ENCODE measurements around the gene MECP2.
A peak's percentile ranks its signal among the peaks of the same experiment; 100 is the strongest.

The MECP2 gene

DNA sequence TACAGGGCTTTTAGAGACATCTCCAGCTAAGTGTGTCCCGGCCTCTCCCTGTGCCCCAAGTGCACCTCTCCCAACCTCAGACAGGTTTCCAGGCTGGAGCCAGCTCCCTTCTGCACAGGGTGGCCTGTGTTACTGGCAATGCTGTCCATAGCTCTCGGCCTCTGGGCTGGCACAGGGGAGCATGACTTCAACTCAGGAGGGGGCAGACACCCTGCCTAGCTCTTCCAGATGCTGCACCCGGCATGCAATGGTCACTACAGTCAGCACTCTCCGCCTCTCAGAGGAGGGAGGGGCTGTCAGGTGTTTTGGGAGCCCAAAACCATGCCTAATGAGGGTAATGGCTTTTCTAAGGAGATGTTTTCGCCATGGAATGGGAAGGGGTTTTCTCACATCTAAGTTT is 75.4 kb downstream of the MECP2 start:
- H3K4me1 ChIP-seq (ENCODE audit: insufficient read depth, poor library complexity, severe bottlenecking), result no peaks in the 10 kb centered on the region
- TF ChIP-seq, protein P1, sequence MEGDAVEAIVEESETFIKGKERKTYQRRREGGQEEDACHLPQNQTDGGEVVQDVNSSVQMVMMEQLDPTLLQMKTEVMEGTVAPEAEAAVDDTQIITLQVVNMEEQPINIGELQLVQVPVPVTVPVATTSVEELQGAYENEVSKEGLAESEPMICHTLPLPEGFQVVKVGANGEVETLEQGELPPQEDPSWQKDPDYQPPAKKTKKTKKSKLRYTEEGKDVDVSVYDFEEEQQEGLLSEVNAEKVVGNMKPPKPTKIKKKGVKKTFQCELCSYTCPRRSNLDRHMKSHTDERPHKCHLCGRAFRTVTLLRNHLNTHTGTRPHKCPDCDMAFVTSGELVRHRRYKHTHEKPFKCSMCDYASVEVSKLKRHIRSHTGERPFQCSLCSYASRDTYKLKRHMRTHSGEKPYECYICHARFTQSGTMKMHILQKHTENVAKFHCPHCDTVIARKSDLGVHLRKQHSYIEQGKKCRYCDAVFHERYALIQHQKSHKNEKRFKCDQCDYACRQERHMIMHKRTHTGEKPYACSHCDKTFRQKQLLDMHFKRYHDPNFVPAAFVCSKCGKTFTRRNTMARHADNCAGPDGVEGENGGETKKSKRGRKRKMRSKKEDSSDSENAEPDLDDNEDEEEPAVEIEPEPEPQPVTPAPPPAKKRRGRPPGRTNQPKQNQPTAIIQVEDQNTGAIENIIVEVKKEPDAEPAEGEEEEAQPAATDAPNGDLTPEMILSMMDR (IDR thresholded peaks at IDR 0.05; ENCODE audit: poor library complexity, severe bottlenecking), result no peak
- H3K36me3 ChIP-seq (ENCODE audit: low read depth), result peaks cover 9% of the 10 kb centered on the region
- no peaks in the 10 kb centered on the region for H3K9me3 ChIP-seq (ENCODE audit: severe bottlenecking)
- H3K27me3 ChIP-seq (ENCODE audit: insufficient read depth, poor library complexity, severe bottlenecking), result no peaks in the 10 kb centered on the region
- H3K4me3 ChIP-seq (ENCODE audit: severe bottlenecking), result no peak overlapping the region
- no peak for DNase-seq (ENCODE audit: low spot score)
- H3K27ac ChIP-seq (ENCODE audit: poor library complexity, severe bottlenecking), result no peak overlapping the region
- ATAC-seq (ENCODE audit: low read depth), result no peak

DNA sequence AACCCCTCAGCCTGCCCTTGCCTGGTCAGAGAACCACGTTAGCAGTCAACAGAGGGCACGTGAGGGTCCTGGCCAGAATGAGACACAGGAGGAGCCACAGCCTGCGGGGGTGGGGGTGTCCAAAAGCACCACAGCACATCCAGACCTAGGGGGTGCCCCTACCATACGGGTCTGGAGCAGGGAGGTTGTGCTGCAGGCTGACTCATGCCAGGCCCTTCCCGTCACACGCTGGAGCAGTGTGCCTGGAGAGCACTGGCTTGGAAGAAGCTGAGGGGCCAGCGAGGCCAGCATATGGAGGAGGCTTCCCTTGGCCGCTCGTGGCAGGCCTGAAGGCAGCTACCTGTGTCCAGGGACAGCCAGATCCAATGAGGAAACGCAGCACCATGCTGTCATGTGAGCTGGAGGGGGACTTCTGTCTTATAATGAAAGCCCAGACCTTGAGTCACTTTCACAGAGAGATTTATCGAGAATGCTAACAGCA is 76.3 kb downstream of the MECP2 start:
- peaks cover 18% of the 10 kb centered on the region for H3K36me3 ChIP-seq (ENCODE audit: low read depth)
- ATAC-seq (ENCODE audit: low read depth) (no peak; the same call in 2 of the 3 replicates), DNase-seq (ENCODE audit: low spot score) (no peak)
- TF ChIP-seq, protein P1 (IDR thresholded peaks at IDR 0.05; ENCODE audit: poor library complexity, severe bottlenecking), result no peak
- no peaks in the 10 kb centered on the region for H3K9me3 ChIP-seq (ENCODE audit: severe bottlenecking)
- peak overlapping the region; percentile 79 for H3K27ac ChIP-seq (ENCODE audit: poor library complexity, severe bottlenecking)
- no peaks in the 10 kb centered on the region for H3K27me3 ChIP-seq (ENCODE audit: insufficient read depth, poor library complexity, severe bottlenecking)
- H3K4me1 ChIP-seq (ENCODE audit: insufficient read depth, poor library complexity, severe bottlenecking), result no peaks in the 10 kb centered on the region
- no peak overlapping the region for H3K4me3 ChIP-seq (ENCODE audit: severe bottlenecking)

DNA sequence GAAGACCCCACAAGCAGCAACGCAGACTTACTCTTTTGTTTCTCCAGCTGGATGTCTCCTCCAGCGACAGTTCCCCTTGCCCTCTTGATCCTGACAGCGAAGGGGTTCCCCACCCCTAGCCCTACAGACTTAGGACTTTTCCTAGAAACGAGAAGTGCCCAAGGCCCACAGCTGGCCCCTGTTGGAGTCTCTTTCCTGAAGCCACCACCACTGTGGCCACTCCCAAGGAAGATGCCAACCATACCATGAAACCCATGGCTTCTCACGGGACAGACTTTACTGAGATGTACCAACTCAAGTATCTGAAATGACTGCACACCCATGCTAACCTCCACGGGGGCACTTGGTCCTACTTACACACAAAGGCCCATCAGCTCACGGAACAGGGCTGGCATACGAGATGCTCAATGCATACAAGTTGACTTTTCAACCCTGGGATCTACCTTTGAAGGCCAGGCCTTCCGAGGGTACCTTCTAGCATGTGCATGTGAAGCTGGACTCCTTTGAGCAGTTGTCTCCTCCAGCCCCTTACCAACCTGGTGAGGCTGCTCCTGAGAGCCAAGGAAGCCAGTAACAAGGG is 76.9 kb downstream of the MECP2 start:
- no peak for DNase-seq (ENCODE audit: low spot score)
- Histone ChIP-seq H3K27me3 (ENCODE audit: insufficient read depth, poor library complexity, severe bottlenecking) (no peaks in the 10 kb centered on the region), H3K4me1 (ENCODE audit: insufficient read depth, poor library complexity, severe bottlenecking) (no peaks in the 10 kb centered on the region), H3K36me3 (ENCODE audit: low read depth) (peaks cover 21% of the 10 kb centered on the region), H3K9me3 (ENCODE audit: severe bottlenecking) (no peaks in the 10 kb centered on the region), H3K27ac (ENCODE audit: poor library complexity, severe bottlenecking) (peak overlapping the region; percentile 79), H3K4me3 (ENCODE audit: severe bottlenecking) (peak overlapping the region; percentile 79)
- TF ChIP-seq, protein P1 (IDR thresholded peaks at IDR 0.05; ENCODE audit: poor library complexity, severe bottlenecking), result no peak
- ATAC-seq (ENCODE audit: low read depth), result no peak

DNA sequence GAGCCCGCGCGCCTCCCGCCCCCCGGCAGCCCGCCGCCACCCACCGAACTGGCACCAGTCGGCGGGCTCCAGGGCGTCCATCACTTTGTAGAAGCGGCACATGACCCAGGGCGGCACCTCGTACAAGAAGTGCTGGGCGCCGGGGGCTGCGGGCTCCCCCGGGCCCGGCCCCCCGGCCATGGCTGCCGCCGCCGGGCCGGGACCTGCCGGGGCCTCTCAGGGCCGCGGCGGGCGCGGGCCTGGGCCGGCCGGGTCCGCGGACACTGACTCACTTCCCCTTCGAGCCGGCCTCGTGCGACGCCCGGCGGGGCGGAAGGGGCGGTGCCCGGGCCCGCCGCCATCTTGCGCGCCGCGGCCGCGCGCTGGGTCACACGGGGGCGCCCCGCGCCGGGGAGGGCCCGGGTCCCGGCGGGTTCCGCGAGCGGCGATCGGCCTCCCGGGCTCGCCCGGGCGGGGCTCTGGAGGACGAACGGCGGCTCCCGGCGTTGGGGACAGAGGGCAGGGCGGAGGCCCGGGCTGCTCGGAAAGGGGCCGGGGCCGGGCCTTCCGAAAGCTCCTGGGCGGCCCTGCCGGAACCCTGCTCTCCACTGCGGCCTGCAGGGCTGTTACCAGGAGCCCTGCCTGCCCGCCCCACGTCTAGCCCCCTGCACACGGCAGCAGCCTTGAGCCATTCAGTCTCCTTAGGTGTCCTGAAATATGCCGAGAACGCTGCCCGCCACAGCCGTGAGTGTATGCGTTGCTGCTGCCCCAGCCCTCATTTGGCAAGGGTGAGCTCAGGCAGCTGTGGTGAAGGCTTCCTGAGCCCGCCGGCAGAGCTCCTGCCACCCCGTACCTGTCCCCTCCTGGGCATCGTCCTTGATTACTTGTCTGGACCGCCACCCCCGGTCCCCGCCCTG is 77.6 kb downstream of the MECP2 start, which contains the start of gene IRAK1:
IRAK1 (minus strand) TSS at position 270 of the 896 bp plus-strand sequence; CDS start at position 180, 90 bp downstream.
- H3K27me3 ChIP-seq (ENCODE audit: insufficient read depth, poor library complexity, severe bottlenecking), result no peaks in the 10 kb centered on the region
- peak within 1 kb of the TSS; percentile 79 for H3K27ac ChIP-seq (ENCODE audit: poor library complexity, severe bottlenecking)
- DNase-seq (ENCODE audit: low spot score) (no peak), ATAC-seq (ENCODE audit: low read depth) (peak; percentile 69)
- TF ChIP-seq, protein P1 (IDR thresholded peaks at IDR 0.05; ENCODE audit: poor library complexity, severe bottlenecking), result peak; percentile 11
- H3K4me1 ChIP-seq (ENCODE audit: insufficient read depth, poor library complexity, severe bottlenecking), result no peaks in the 10 kb centered on the region
- H3K36me3 ChIP-seq (ENCODE audit: low read depth), result peaks cover 26% of the 10 kb centered on the region
- no peaks in the 10 kb centered on the region for H3K9me3 ChIP-seq (ENCODE audit: severe bottlenecking)
- H3K4me3 ChIP-seq (ENCODE audit: severe bottlenecking), result peak within 1 kb of the TSS; percentile 79

Data from RWPE2 (cell line).